ENCODE measurements around the gene VPS72. TPM values are rescaled to one million over a fixed set of nuclear protein-coding genes. Genes with fewer than 3 reads are reported as not detected.

The VPS72 gene
- total and polyA plus RNA-seq, 2 of the 13 experiments (the other 11 are each of a cell fraction or from before 2014, with no cell fraction given): 33.7 to 34.5 TPM

DNA sequence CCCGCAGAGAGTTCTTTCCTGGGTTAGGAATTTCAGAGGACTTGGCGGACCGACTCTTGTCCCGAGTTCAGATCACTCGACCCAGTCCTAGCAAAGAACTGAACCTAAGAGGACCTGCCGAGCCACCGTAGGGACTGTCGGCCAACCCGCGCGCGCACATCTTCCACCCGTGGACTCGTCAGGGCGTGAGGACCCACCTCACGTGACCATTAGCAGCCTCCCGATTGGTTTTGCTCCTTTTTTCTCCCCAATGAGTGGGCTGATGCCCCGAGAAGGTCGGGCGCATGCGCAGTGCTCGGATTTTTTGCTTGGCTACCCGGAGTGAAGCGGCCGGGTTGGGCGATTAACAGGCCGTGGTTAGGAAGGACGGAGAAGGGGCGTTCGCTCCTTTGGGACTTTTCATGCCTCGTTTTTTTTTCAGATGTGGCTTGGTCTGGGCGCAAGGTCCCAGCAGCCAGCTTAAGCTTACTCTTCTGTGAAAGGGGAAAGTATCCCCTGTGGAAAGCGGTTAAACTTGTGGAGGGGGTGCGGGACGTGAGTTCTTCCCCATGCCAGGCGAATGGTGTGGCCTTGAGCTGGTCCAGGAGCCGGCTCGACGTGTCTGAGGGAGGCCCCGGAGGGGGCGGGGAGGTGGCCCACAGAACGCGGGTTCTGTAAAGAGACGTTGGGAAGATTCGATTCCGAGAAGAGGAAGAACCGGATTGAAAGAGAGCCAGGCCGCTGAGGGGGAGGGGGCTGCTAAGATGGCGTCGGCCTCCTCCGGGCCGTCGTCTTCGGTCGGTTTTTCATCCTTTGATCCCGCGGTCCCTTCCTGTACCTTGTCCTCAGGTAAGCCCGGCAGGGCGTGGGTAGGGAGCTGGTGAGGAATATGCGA is 8.5 kb upstream of the VPS72 start, which contains the start of gene PIP5K1A (continued):
- no peak for TF ChIP-seq FOXM1 (CRISPR knock-in tag; IDR thresholded peaks at IDR 0.05)
- TF ChIP-seq ZNF543 (CRISPR knock-in tag; IDR thresholded peaks at IDR 0.05): no peak; the same call in none of the 2 replicates
- peak; percentile 86; the same call in 1 of the 2 replicates for TF ChIP-seq MTA1 (CRISPR knock-in tag; IDR thresholded peaks at IDR 0.05; ENCODE audit: borderline replicate concordance)
- 0 out of 2 replicates have a peak, but pooled peaks have one; percentile 0 for TF ChIP-seq ZNF747 (CRISPR knock-in tag; IDR thresholded peaks at IDR 0.05; ENCODE audit: borderline replicate concordance)
- peak; percentile 57; the same call in 1 of the 2 replicates for TF ChIP-seq ZNF780A (CRISPR knock-in tag; IDR thresholded peaks at IDR 0.05)
- TF ChIP-seq, protein P1, sequence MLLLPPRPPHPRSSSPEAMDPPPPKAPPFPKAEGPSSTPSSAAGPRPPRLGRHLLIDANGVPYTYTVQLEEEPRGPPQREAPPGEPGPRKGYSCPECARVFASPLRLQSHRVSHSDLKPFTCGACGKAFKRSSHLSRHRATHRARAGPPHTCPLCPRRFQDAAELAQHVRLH (CRISPR knock-in tag; IDR thresholded peaks at IDR 0.05; ENCODE audit: borderline replicate concordance, low read depth): peak; percentile 74; the same call in 1 of the 2 replicates
- TF ChIP-seq ZEB1 (IDR thresholded peaks at IDR 0.05; ENCODE audit: insufficient replicate concordance, low read depth): peak; percentile 43
- TF ChIP-seq JARID2 (CRISPR knock-in tag; IDR thresholded peaks at IDR 0.05; ENCODE audit: insufficient replicate concordance): no peak
- TF ChIP-seq KMT2B (CRISPR knock-in tag; IDR thresholded peaks at IDR 0.05): no peak; the same call in none of the 2 replicates
- TF ChIP-seq, protein P2, sequence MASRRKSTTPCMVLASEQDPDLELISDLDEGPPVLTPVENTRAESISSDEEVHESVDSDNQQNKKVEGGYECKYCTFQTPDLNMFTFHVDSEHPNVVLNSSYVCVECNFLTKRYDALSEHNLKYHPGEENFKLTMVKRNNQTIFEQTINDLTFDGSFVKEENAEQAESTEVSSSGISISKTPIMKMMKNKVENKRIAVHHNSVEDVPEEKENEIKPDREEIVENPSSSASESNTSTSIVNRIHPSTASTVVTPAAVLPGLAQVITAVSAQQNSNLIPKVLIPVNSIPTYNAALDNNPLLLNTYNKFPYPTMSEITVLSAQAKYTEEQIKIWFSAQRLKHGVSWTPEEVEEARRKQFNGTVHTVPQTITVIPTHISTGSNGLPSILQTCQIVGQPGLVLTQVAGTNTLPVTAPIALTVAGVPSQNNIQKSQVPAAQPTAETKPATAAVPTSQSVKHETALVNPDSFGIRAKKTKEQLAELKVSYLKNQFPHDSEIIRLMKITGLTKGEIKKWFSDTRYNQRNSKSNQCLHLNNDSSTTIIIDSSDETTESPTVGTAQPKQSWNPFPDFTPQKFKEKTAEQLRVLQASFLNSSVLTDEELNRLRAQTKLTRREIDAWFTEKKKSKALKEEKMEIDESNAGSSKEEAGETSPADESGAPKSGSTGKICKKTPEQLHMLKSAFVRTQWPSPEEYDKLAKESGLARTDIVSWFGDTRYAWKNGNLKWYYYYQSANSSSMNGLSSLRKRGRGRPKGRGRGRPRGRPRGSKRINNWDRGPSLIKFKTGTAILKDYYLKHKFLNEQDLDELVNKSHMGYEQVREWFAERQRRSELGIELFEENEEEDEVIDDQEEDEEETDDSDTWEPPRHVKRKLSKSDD (CRISPR knock-in tag; IDR thresholded peaks at IDR 0.05; ENCODE audit: low read depth): no peak
- no peak for TF ChIP-seq TCF7L2 (IDR thresholded peaks at IDR 0.05; ENCODE audit: low read depth, low read length)
- no peak for TF ChIP-seq ZNF354B (CRISPR knock-in tag; IDR thresholded peaks at IDR 0.05)
- no peak for TF ChIP-seq ZNF468 (CRISPR knock-in tag; IDR thresholded peaks at IDR 0.05)
- no peak for TF ChIP-seq CHD4 (IDR thresholded peaks at IDR 0.05; ENCODE audit: borderline replicate concordance, low read length)
- TF ChIP-seq REL (CRISPR knock-in tag; conservative IDR thresholded peaks at IDR 0.05): 0 out of 2 replicates have a peak, but pooled peaks have one; percentile 56
- 0 out of 2 replicates have a peak, but pooled peaks have one; percentile 30 for TF ChIP-seq ZIK1 (CRISPR knock-in tag; IDR thresholded peaks at IDR 0.05; ENCODE audit: borderline replicate concordance, low read depth)
- TF ChIP-seq TEAD3 (CRISPR knock-in tag; optimal IDR thresholded peaks at IDR 0.05; ENCODE audit: borderline replicate concordance): peak; percentile 0
- TF ChIP-seq ZNF839 (CRISPR knock-in tag; IDR thresholded peaks at IDR 0.05; ENCODE audit: borderline replicate concordance): no peak
- TF ChIP-seq, protein P3, sequence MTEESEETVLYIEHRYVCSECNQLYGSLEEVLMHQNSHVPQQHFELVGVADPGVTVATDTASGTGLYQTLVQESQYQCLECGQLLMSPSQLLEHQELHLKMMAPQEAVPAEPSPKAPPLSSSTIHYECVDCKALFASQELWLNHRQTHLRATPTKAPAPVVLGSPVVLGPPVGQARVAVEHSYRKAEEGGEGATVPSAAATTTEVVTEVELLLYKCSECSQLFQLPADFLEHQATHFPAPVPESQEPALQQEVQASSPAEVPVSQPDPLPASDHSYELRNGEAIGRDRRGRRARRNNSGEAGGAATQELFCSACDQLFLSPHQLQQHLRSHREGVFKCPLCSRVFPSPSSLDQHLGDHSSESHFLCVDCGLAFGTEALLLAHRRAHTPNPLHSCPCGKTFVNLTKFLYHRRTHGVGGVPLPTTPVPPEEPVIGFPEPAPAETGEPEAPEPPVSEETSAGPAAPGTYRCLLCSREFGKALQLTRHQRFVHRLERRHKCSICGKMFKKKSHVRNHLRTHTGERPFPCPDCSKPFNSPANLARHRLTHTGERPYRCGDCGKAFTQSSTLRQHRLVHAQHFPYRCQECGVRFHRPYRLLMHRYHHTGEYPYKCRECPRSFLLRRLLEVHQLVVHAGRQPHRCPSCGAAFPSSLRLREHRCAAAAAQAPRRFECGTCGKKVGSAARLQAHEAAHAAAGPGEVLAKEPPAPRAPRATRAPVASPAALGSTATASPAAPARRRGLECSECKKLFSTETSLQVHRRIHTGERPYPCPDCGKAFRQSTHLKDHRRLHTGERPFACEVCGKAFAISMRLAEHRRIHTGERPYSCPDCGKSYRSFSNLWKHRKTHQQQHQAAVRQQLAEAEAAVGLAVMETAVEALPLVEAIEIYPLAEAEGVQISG (CRISPR knock-in tag; IDR thresholded peaks at IDR 0.05): peak; percentile 58
- TF ChIP-seq, protein P4, sequence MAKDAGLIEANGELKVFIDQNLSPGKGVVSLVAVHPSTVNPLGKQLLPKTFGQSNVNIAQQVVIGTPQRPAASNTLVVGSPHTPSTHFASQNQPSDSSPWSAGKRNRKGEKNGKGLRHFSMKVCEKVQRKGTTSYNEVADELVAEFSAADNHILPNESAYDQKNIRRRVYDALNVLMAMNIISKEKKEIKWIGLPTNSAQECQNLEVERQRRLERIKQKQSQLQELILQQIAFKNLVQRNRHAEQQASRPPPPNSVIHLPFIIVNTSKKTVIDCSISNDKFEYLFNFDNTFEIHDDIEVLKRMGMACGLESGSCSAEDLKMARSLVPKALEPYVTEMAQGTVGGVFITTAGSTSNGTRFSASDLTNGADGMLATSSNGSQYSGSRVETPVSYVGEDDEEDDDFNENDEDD (CRISPR knock-in tag; IDR thresholded peaks at IDR 0.05; ENCODE audit: borderline replicate concordance): peak; percentile 64; the same call in 1 of the 2 replicates

All from HepG2 (cell line).